Cerebellar cortex (tissue), 1 donor: ENCODE data around the gene ABCC9.
"Not testable (repeated sequence)": the region's sequence is repeated elsewhere in the genome, so short reads cannot be mapped to it uniquely, and the experiment has no call there.

Experiments
- DNase-seq: peaks from one replicate; pipeline ENCODE4 v3.0.0-alpha.2; 2015; ENCODE audit warnings: low spot score

Gene ABCC9

DNA sequence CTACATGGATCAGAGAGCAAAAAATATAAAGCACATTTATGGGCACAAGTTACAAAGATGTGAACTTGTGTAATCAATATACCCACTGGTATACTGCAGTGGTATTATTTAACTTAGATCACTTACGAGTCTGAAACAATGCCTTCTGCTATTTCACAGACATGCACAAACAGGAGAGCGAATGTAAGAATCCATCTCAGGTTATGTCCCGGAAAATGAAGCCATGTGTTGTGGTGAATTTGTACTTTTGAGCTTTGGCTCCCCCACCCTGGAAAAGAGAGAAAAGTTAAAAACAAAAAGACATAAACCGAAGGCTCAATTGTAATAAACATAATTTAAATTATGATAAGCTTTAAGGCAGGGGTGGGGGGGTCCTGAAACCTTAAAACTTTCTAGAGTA lies 7.6 kb downstream of the ABCC9 start:
- no peak for DNase-seq

GRCh38 chr12:21929972-21930371 lies 11.3 kb downstream of the ABCC9 start:
- not testable (repeated sequence) for DNase-seq

DNA sequence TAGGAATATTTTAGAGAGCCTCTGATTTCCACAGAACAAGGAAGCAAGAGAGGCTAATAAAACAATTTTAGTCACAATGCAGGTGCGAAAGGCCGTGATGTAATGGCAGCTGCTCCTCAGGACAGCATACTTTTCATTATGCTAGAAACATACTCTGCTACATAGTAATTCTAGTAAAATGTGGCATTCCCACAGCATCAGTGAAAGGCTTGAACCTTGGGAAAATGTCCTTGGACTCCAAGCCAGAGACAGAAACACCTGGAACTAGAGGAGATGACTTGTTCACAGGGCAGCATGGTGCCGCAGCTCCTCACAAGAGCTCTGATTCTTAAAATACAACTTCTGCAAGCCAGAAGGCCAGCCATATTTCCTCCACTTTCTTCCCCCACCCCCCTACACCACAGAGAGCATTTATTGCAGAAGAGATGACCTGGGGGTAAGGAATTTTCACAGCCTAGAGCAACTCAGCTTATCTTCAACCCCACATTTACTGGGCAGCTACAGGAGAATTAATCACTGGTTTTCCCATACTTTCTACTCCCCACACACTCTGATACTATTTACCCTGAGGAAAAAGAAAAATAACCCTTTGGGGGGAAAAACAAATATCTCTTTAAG lies 15.8 kb downstream of the ABCC9 start:
- DNase-seq = no peak

- no peak for DNase-seq
Measured at GRCh38 chr12:21921436-21921835, 19.8 kb downstream of the ABCC9 start.

DNA sequence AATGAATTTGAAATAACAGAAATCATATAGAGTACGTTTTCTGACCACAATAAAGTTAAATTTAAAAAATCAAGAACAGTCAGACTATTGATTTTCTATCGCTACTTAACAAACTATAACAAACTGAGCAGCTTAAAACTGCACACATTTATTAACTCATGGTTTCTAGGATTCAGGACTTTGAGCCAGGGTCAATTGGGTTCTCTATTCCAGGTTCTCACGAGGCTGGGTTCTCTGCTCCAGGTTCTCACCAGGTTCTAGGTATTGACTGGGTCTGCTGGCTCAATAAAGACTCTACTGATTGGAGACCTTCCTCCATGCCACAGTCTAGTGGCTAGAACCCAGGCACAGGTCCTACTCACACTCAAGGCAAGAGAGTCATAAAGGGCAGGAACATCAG lies 22.8 kb downstream of the ABCC9 start:
- DNase-seq = no peak

GRCh38 chr12:21913823-21914222 lies 27.4 kb downstream of the ABCC9 start:
- no peak for DNase-seq

GRCh38 chr12:21912318-21912717 lies 28.9 kb downstream of the ABCC9 start:
- DNase-seq = no peak

GRCh38 chr12:21911832-21912231 lies 29.4 kb downstream of the ABCC9 start:
- no peak for DNase-seq

DNA sequence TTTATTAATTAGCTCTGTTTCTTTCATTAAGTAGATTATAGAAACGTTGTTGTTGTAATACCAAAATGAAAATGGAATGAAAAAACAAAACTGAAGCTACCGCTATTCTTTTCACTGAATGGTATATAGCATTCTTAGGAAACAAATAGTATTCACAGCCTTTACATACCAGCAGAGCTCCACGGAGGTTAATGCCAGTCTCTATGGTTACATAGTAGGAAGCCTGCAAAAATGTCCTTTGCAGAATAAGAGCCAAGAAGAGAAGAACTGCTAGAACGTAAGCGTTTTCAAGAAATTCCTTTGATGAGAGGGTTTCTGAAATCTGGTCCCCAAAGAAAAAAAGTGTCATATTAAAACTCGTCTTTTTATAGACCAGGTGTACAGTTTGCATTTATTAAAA lies 30.6 kb downstream of the ABCC9 start:
- no peak for DNase-seq

DNA sequence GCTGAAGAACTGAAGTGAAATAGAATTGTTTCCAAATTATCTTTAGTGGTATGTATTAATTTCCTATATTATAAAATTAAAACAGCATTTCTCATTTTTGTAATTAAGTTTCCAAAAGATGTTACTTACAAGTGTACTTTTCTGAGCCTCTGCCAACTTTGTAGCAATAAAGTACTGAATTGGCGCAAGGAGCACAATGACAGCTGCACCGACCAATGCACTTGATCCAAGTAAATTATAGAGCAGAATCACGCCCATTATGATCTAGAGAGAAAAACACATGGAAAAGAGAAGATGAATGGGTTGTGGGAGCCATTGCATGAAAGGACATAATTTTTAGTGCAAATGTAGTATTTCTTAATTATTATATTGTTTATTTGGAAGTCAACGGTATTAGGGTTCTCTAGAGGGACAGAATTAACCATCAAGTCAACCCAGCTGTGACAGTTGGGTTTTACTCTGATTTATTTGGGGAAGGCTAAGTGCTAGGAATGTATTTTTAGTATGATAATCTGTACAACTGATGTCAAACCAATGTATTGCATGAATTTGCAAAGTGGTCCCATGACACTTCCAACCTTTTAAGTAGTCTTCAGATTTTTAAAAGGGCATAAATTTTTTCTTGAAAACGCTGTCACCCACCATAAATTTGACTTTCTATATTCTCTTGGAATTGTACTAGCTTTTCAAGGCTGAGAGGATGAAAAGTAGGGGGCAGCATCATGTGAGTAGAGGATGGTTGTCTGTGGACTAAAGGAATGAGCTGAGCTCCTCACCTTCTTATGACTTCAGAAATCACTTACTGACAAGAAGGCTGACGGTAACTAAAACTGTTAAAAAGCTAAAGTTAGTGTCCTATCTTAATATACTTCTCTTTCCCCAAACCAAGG lies 33.0 kb downstream of the ABCC9 start:
- no peak for DNase-seq

- no peak for DNase-seq
Measured at GRCh38 chr12:21906919-21907493, 34.2 kb downstream of the ABCC9 start.

GRCh38 chr12:21899532-21899931 lies 41.7 kb downstream of the ABCC9 start:
- not testable (repeated sequence) for DNase-seq

DNA sequence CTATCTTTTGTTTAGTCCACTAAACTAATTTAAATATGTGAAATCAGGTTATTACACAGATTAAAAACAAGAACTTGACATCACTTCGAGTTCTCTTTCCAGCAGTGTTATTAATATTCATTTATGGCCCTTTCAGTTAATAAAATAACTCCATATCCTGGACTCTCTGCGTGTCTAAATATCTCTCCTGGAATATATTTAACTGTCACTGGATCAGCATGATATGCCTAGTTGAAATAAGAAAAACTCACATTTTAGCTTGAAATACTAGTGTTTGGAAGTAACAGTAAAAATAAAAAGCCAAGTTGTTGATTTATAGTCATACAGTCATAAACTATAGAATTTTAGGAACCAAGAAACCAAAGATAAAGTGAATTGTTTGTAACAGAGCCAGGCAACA lies 45.6 kb downstream of the ABCC9 start:
- DNase-seq = no peak

- no peak for DNase-seq
Measured at GRCh38 chr12:21894792-21895595, 46.2 kb downstream of the ABCC9 start.

- DNase-seq = no peak
Measured at GRCh38 chr12:21893924-21894323, 47.3 kb downstream of the ABCC9 start.

GRCh38 chr12:21892341-21892740 lies 48.9 kb downstream of the ABCC9 start:
- no peak for DNase-seq

DNA sequence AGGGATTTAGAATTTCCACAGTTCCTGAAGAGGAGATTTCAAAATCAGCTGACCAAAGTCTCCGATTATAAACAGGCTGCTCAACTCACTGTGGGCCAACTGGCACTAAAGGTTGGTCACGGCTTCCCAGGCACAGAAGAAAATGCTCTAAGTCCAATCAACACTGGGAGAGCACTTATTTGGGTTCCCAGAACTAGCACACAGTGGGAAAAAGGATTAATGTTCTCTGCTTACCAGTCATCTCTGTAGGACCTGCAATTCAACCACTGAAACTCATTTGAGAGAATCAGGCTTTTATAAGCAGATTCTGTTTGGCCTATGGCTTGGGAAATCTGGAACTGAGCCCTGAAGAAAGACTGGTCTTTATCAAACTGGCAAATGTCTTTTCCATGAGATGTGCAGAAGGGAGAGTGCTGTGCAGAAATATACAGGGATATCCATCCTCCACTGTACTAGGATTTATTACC lies 49.4 kb downstream of the ABCC9 start:
- no peak for DNase-seq

DNA sequence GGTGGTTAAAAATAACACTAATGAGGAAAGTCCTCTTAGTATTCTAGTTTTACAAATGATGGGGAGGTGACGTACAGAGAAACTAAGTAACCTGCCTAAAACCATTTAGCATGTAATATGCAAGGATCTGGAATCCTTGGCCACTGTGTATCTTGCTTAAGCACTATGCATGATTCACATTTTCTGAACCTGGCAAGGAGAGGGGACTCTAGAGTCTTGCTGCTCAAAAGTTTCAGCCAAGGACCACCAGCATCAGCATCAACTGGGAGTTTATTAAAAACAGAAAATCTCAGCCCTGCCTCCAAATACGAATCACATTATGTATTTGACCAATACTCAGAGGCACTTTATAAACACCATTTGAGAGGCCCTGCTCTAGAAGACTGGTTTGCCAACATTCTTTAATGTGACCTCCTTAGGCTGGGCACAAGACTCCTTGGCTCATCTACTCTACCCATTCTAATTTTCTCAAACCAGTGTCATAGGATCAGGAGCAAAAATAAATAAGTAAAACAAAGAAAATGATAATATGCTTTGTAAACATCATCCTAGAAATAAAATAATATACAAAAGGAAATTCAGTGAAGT lies 52.9 kb downstream of the ABCC9 start:
- DNase-seq = no peak

GRCh38 chr12:21884936-21885335 lies 56.3 kb downstream of the ABCC9 start:
- no peak for DNase-seq

DNA sequence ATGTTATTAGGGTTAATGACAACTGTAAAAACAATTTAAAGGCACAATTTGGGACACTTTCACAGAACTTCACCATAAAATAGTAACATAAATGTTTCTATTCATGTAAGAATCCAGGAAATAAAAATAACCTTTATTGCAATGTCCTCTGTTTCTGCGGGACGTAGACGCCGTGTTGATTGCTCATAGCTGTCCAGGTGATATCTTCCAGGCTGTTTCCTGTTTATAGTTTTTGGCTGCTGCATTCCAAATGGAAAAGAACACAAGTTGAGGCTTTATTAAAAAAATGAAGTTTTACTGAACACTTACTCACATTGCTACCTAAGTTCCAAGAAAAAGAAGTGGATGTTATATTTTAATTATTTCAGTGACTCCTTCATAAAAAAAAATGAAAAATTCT lies 58.6 kb downstream of the ABCC9 start:
- no peak for DNase-seq

DNA sequence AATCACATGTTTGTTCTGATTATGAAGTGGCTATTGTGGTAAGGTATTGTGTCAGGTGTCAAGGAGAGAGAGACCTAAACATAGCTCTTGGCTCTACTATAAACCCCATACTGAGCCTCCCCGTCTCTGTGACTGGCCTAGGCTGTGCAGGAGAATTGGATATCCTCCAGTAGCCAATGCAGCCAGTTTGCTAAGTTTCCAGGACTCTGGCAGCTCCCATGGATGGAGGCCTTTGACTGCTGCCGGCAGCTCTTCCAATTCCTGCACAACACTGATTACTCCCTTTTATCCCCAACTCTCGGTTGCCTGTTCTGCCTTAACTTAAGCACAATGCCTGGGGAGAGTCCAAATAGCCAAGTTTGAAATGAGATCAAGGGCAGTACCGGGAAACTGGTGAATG lies 59.3 kb downstream of the ABCC9 start:
- DNase-seq = no peak

- no peak for DNase-seq
Measured at GRCh38 chr12:21879312-21879711, 61.9 kb downstream of the ABCC9 start.
